Activated CD4-positive, alpha-beta T cell treated with anti-CD3 and anti-CD28 coated beads for 4 hours (primary cell): ENCODE data around the gene PBLD.
"Not testable (repeated sequence)": the region's sequence is repeated elsewhere in the genome, so short reads cannot be mapped to it uniquely, and the experiment has no call there.

Experiments used
- DNase-seq, 2 donors: peaks; one replicate each; pipeline ENCODE4 v3.0.0-alpha.2; 2020

The PBLD gene

DNA sequence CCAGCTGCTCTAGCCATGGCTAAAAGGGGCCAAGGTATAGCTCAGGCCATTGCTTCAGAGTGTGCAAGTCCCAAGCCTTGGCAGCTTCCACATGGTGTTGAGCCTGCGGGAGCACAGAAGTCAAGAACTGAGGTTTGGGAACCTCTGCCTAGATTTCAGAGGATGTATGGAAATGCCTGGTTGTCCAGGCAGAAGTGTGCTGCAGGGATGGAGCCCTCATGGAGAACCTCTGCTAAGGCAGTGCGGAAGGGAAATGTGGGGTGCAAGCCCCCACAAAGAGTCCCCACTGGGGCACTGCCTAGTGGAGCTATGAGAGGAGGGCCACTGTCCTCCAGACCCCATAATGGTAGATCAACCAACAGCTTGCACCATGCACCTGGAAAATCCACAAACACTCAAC is 54.9 kb downstream of the PBLD start:
- not testable (repeated sequence) for DNase-seq

DNA sequence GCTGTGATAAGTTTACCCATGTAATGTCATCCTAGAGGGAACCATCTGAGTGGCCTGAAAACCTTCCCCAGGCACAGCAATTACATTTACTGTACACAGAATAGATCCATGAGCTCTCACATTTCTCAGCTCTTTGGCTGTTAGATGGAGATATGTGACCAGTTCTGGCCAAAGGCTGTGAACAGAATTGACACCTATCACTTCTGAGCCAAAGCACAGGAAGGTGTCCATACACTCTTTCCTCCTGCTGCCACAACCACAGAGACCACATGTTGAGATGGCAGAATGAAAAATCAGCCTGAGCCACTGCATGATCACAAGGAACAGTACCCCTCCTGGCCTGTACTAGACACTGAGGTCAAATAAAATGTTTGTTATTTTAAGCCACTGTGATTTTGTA is 56.5 kb downstream of the PBLD start:
- no peak for DNase-seq

DNA sequence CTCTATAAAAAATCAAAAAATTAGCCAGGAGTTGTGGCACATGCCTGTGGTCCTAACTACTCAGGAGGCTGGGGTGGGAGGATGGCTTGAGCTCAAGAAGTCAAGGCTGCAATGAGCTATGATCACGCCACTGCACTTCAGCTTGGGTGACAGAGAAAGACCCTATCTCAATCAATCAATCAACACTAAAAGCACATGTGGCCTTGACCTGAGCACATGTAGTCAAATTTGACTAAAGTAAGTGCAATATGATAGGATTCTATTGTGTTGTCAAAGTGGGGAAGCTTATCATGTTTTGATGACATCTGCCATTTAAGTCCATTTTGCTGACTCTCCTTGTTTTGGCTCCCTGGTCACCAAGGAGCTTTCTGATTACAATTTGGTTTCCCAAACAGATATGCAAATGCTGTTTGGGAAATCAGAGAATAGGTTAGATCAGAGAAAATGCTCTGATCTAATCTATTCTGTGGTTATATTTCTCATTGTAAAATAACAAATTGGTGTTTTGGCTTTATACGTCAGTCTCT is 57.1 kb downstream of the PBLD start:
- DNase-seq, result no peak

DNA sequence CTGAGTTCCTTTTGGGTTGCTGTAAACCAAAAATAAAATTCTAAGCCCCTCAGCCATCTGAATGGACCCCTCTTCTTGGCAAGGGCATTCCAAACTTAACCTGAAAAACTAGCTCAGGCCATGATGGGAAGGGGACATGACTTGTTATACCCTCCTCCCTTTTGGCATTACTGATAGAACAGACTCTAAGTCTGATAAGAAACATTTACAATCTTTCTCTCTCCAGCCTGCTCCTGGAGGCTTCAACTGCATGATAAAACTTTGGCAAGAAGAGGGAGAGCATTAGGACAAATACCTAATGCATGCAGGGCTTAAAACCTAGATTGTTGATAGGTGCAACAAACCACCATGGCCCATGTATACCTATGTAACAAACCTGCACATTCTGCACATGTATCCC is 59.9 kb downstream of the PBLD start:
- DNase-seq, result no peak

DNA sequence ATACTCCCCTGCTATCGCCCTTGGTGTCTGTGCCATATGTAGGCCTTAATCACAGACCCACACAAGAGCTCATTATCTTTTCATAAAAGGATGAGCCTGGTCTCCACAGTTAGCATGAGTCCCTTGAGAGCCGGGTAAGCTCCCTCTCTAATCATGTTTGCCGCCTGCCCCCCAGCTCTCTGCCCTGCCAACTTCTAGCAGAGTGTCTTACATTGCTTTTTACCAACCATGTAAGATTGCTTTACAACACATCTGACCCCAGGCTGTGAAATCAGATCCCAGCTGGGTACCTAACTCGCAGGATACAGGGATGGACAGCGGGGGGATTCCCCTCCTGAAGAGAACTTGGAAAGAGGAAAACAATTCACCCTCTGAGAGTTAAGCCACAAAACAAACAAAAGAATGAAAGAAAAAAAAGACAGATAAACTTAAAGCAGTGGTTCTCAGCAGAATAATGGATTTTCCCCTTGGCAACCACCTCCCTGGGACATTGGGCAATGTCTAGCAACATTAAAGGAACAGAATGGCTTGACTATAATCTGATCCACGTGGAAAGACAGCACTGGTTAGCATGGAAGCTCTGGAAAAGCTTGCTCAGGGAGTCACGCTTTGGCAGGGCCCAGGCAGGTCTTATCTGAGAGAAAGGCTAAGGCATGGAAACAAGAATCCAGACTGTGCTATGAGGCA is 61.4 kb downstream of the PBLD start:
- no peak for DNase-seq

DNA sequence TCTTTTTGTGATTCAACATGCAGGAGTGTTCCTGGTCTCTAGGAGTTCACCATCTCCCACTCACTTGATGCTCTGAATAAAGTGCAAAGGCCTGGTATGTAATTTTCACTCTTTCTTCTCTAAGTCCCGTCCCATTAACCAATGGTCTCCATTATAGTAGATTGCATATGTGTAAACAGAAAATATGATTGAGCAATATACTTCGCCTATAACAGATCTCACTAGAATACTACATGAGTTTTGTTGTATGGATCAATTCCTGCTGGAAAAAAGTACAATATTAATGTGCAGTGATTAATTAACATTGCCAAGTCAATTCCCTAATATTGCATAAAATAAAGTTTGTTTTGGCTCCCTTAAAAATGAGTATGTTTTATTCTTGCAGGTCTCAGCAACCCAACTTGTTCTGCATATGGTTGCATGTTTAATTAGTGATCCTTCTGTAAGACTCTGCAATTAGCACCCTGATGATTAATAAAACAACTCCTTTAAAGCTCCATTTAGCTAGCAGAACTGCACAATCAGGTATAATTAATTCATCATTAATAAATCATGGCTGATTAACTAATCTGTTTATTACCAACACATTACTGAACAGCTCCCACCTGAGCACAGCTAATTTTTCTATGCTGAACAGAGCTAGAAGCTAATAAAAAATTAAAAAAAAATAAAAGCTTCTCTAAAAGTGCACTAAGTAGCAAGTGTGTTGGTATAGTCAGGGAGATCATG is 63.0 kb downstream of the PBLD start:
- DNase-seq, result no peak

DNA sequence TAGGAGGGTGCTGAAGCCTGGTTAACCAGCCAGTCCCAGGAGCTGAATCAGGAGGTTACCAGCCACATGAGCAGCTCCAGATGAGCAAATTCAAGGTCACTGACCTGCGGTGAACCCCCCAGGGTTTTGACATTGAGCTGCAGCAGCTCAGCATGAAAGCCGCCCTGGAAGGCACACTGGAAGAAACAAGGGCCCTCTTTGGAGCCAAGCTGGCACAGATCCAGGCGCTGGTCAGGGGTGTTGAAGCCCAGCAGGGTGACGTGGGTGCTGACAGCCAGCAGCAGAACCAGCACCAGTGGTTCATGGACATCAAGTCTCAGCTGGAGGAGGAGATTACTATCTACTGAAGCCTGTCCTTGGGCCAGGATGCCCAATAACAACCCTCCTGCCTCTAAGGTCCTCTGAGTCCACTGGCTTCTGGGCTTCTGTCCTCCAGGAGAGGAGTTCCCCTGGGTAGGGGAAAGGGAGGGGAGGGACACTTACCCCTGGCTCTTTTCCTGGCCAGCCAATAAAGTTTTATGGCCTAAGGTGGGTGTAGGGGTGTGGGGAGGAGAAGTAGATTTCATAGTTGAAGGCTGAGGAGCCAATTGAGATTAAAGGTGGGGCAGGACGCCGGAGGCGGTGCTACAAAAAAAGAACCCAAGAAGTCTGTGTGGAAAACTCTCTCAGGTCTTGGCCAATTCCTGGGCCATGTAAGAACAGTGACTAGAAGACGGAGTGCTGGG is 71.4 kb downstream of the PBLD start:
- no peak for DNase-seq

DNA sequence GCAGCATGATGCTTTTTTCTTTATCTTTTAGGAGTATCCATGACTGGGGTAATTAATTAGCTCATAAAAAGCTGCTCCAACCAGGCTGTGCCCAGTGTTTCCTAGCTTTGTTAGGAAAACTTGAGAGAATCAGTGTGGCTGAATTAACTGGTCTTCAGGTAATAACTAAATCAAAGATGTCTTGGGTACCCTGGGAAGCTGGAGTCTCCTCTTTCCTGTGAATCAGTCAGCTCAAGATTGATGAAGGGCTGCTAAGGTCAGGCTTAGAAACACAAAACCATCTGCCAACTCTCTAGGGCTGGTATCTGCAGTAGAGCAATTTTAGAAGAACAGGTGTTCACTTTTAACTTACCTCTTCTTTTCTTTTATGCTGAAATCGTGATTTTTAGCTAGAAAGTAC is 79.4 kb downstream of the PBLD start:
- no peak for DNase-seq

DNA sequence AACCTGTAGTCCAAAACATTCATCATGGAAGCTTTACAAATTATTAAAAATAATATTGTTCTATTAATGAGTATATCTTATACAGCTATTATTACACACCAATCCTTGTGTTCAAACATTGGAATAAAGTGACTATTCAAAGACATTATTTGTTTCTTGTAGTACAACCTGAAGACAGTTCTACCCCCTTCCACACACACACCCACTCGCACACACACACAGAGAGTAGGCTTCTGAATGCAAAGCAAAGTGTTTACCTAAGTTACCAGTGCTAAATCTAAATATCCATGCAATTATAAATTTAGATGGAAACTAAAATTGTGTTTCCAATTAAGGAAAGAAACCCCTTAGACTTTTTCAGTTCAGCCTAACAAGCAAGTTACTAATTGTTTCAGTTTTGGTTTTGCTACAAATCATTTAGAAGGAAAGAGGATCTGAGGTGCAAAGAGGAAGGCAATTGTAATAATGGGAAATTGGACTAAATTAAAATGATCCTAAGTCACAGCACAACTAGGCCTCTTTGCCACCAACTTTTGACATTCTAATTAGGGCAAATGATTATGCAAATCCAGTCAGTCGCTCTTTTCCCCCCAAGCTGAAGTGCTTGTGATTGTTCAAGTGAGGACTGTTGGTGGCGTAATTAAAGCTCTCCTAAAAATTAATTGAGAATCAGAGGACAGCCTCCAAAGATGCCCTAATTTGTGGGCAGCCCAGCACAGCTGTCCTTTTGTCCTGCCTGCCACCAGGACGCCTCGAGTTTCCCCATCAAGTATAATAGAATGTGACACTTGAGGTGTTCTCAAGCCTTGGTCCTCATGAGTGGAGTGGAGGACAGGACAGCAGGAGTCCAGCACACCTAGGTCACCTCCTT is 80.9 kb downstream of the PBLD start:
- DNase-seq, result no peak

DNA sequence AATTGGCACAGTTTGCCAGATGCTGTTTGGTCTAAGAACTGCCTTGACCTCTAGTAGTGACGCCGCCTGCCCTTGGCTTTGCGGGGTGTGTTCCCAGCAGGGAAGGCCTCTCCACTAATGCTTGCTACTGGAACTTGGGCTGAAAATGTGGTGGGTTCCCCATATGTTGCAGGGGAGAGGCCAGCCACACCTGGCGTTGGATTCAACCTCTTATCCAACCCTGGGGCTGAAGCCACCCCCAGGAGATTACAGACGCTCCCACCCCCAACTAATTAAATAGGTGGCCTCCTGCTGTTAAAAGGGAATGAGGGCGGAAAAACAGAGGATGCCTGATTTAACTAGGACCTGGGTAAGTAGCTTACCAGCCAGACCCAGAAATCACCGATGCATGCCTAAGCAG is 81.6 kb downstream of the PBLD start:
- DNase-seq, result no peak

DNA sequence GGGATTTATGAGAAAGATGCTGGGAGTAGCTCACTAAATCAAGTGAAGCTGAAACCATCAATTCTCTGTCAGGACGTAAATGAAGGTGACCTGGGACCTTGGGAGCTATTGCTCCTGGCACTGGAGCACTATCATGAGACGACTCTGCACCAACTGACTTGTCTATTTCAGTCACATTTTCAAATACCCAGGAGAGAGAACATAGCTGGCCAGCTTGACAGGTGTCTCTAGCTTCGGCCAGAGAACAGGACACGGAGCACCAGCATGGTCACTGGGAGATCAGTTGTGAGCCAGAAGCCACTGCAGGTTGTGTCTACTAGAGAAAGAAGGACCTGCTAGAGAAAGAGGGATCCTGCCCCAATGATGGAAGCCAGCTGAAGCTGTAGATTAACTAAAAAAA is 83.4 kb downstream of the PBLD start:
- DNase-seq, result no peak

DNA sequence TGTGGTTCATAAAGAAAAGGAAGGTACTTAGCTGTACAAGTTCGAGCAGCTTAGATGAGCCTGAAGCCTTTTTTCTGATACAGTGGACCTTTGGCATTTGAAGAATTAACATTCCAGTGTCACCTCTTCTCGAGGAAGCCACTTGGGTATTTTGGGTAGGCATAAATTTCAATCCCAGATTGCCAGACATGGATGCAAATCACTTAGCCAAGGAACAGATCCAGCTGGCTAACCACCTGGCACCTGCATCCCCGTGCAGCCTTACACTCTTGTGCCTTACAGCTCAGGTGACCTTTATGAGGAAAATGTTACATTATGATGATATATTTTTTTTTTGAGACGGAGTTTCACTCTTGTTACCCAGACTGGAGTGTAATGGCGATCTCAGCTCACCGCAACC is 84.8 kb downstream of the PBLD start:
- no peak for DNase-seq

DNA sequence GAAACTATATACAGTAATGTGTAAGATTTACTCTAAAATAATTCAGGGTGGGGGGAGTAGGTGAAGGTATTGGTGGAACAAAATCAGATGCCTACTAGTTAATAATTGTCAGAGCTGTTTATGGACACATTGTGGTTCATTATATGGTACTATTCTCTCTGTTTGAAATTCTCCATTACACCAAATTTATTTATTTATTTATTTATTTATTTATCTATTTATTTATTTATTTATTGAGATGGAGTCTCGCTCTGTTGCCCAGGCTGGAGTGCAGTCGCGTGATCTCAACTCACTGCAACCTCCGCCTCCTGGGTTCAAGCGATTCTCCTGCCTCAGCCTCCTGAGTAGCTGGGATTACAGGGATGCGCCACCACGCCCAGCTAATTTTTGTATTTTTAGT is 86.3 kb downstream of the PBLD start:
- not testable (repeated sequence) for DNase-seq

DNA sequence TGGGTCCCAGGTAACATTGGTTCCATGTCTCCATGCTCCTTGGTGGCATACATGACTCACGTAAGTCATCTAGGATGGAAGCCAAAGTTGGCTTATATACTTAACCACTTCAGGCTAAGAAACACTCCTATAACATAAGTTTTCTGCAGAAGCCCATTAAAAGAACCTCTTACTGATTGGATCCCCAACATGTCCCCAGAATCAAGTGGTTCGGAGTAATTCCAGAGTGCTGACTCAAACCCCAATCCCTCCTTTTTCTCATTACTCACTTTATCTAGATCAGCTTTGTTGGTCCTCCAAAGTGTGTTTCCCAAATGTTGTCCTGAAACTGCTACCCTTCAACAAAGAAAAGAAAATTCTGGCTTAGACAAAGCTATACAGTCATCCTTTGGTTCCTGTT is 90.7 kb downstream of the PBLD start:
- DNase-seq, result no peak

DNA sequence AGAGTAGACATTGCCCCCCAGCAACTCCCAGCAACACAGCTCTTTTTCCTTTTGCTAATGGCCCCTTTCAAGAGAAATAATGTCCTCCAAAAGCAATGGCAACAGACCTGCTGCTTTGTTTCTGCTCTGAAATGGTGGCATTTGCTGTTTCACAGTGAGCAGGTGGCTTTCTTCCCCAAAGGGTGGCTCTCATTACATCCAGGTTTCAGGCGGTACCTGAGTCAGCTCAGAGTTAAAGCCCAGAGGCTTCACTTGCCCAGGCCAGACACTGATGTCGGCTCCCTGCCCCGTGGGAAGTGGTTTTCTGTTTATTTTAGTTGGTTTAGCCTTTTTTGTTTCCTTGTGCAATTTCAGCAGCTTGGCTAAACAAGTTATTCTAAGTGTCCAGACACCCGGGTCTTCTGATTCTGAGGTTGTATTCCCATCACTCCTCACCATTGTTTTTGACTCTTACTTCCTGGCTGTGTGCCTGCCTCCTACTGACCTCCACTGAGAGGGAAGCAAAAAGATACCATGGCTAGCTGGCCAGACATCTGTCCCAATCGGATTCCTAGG is 93.1 kb downstream of the PBLD start:
- no peak for DNase-seq

DNA sequence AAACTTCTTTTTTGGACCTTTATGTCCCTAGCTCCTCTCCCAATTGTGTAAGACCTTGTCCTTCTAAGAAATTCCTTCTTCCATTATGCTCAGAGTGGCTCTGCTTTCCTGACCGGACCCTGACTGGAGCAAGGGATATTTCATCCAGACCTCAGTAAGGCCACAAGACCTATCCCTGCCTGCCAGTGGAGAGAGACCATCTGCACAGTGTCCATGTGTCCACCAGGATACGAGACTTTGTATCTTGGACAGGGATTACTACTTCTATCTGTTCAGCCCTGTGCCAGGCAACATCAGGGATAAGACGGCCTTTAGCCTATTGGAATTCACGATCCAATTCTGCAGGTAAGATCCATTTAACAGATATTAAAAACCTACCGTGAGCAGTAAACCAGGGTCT is 93.7 kb downstream of the PBLD start:
- DNase-seq, result no peak

DNA sequence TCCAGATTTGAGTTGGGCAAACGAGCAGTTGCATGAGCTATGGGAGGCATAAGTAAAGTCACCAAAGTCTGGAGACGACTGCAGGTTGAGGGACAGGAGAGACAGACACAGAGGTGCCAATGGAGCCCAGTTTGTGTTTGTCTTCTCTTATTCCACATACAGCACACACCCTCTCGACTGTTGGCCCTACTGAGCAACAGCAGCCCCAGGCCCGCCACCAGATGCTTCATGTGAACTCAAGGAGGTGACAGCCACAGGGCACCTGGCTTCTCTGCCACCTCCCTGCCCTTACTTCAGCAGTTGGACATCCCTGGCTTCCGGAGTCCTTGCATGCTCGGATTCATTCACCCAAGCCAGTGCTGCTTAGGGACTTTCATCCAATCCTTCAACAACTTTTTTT is 94.4 kb downstream of the PBLD start:
- no peak for DNase-seq

DNA sequence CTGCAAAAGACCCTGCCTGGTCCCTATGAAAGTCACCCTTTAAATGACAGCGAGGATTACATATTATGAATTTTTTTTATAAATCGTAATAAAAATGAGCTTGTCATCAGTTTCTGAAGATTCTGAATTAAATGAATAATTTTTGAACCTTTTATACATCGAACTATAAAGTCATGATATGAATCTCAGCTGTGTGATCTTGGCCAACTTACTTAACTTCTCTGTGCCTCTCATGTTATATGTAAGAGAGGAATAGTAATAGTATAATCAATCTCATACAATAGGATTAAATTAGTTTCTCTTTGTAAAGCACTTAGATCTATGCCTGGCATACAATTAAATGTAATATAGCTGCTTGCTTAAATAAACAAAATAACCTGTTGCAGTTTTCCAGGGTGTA is 95.6 kb downstream of the PBLD start:
- DNase-seq, result no peak

DNA sequence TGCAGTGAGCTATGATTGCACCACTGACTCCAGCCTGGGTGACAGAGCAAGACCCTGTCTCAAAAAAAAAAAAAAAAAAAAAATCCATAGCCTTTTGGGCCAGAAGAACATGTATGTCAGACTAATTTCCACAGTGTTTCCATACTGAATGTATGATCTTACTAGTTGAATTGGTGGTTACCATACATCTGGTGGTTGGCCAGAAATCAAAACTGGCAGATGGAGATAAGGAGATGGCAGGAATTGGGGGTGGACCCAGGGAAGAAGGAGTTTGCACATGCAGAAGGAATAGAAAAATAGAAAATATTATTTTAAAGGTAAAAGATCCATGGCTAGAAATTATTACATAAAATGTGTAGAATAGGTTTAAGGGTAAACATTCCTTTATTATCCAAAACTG is 97.1 kb downstream of the PBLD start:
- DNase-seq, result no peak

DNA sequence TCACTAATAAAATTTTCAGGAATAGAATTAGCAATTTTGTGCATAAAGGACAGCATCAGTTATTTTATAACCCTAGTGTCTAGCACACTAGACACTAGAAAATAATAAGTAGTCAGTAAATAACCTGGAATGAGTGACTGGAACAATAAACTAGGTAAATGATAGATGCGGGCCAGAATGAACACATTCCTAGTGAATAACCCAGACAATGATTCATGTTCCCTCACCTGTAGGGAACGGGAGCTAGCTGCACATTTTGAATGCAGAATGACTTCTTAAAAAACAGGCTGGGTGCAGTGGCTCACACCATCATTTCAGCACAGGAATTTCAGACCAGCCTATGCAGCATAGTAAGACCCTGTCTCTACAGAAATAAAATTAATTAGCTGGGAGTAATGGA is 97.6 kb downstream of the PBLD start:
- DNase-seq, result no peak

DNA sequence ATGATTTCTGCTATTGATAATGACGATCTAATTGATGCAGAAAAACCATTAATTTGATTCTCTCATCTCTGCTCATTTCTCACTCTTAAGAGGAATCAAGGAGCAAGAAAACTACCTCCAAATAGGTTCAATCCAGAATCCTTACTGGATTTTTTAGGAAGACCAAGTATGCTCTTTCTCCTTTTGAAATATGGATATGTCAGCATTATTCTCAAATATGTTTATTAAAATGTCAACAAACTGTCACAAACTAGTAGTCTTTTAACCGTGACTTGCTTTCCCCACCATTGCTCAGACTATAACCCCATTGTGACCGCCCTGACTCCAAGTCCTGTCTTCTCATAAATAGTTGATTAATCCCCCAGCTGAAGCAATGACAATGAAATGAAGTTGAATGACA is 99.7 kb downstream of the PBLD start:
- no peak for DNase-seq
